Tibial artery (tissue), 4 donors: Measurements from ENCODE around the gene PHACTR1.
"Not testable (repeated sequence)": the region's sequence is repeated elsewhere in the genome, so short reads cannot be mapped to it uniquely, and the experiment has no call there.

Experiments used
- DNase-seq, 2 donors: peaks; one replicate each; pipeline ENCODE4 v3.0.0-alpha.2; 2019
- H3K27ac ChIP-seq, 2 donors: fragments of 200-600 bp; sonication (generic) in 1 of 2; 1 replicate in 1 of 2; 2 replicates in 1 of 2; pipeline ENCODE4 v1.5.1; 2018 to 2019; ENCODE audit warnings: mild to moderate bottlenecking in 1 of 2
- H3K27me3 ChIP-seq, 2 donors: fragments of 200-600 bp; sonication (generic) in 1 of 2; one replicate each; pipeline versions ENCODE4 v1.5.1 to v1.6.0; 2016 to 2019
- H3K36me3 ChIP-seq, 3 donors: fragments of 200-600 bp; sonication (generic) in 2 of 3; one replicate each; pipeline ENCODE4 v1.5.1; 2016 to 2019; ENCODE audit warnings: mild to moderate bottlenecking in 2 of 3
- H3K4me1 ChIP-seq, 4 donors: fragments of 200-600 bp; sonication (generic) in 2 of 4; 1 replicate in 3 of 4; 2 replicates in 1 of 4; pipeline ENCODE4 v1.5.1; 2016 to 2019
- H3K4me3 ChIP-seq, 2 donors: fragments of 200-600 bp; sonication (generic) in 1 of 2; 1 replicate in 1 of 2; 2 replicates in 1 of 2; pipeline ENCODE4 v1.5.1; 2018 to 2019; ENCODE audit warnings: mild to moderate bottlenecking in 2 of 2
- H3K9me3 ChIP-seq, 3 donors: fragments of 200-600 bp; sonication (generic) in 1 of 3; one replicate each; pipeline ENCODE4 v1.5.1; 2016 to 2019
- intact Hi-C: fragments of 100-400 bp; cut with DNase I; formaldehyde crosslinking; loops from one replicate; pipeline ENCODE4 v1.15.0; 2023; ENCODE audit warnings: low total_unique reads
- TF ChIP-seq, protein P1 (sequence below), 2 experiments: fragments of 200-600 bp in 1 of 2; fragments of 450-650 bp in 1 of 2; IDR thresholded peaks; one replicate each; pipeline ENCODE4 v1.5.1; 2017 to 2019; ENCODE audit warnings: antibody characterized with exemption in 2 of 2, mild to moderate bottlenecking in 1 of 2, moderate library complexity in 1 of 2

PHACTR1 gene

DNA sequence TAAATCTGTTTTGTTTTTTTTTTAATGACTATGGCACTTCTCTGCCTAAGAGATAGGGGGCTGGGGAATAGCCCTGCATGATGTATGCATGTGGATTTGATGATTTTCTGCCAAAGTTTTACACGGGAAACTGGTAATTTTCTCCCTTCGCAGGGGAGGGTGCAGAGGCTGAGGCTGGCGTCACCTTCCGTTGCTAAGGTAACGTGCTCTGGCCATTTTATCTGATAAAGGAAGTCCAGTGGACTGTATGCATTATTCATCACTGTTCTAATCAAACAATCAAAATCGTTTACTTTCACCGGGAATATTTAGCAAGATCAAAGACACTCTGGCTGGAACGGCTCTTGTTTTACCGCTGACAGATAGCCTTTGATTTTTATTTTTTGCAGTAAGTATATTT, 789 bp downstream of the PHACTR1 start:
- Histone ChIP-seq H3K4me3 (no peak overlapping the region), H3K4me1 (no peaks in the 10 kb centered on the region), H3K9me3 (no peaks in the 10 kb centered on the region), H3K36me3 (no peaks in the 10 kb centered on the region), H3K27me3 (peaks cover 0 to 16% of the 10 kb centered on the region in 2 donors), H3K27ac (no peak overlapping the region)
- DNase-seq, result no peak
- intact Hi-C loops, result no loop called here
- TF ChIP-seq, protein P1, sequence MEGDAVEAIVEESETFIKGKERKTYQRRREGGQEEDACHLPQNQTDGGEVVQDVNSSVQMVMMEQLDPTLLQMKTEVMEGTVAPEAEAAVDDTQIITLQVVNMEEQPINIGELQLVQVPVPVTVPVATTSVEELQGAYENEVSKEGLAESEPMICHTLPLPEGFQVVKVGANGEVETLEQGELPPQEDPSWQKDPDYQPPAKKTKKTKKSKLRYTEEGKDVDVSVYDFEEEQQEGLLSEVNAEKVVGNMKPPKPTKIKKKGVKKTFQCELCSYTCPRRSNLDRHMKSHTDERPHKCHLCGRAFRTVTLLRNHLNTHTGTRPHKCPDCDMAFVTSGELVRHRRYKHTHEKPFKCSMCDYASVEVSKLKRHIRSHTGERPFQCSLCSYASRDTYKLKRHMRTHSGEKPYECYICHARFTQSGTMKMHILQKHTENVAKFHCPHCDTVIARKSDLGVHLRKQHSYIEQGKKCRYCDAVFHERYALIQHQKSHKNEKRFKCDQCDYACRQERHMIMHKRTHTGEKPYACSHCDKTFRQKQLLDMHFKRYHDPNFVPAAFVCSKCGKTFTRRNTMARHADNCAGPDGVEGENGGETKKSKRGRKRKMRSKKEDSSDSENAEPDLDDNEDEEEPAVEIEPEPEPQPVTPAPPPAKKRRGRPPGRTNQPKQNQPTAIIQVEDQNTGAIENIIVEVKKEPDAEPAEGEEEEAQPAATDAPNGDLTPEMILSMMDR (IDR thresholded peaks at IDR 0.05), result no peak

- peaks cover 0 to 12% of the 10 kb centered on the region in 2 donors for H3K27me3 ChIP-seq
- no peak overlapping the region for H3K27ac ChIP-seq
- H3K4me1 ChIP-seq, result no peaks in the 10 kb centered on the region
- no peak overlapping the region for H3K4me3 ChIP-seq
- H3K36me3 ChIP-seq, result no peaks in the 10 kb centered on the region
- no peaks in the 10 kb centered on the region for H3K9me3 ChIP-seq
- no peak for DNase-seq
- TF ChIP-seq, protein P1 (IDR thresholded peaks at IDR 0.05), result no peak
- intact Hi-C loops, result no loop called here
Measured at GRCh38 chr6:12718015-12718414, 1.4 kb downstream of the PHACTR1 start.

DNA sequence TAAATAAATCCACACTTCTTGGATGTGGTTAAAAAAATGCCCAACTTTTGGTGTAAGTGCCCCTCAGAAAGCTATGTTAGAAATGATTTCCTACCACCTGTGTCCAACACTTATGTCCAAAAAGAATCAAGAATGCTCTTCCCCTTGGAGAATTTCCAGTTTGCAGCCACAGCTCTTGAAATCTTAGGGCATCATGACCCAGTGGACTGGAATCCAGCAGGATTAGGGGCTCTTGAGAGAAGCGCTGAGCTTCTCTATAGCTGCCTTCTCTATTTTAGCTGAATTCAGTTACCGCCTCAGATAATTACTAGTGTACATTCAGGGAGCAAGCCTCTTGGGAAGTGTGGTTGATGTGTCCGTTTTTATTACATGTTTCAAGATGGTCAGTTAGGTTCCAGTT, 2.5 kb downstream of the PHACTR1 start:
- no peak for DNase-seq
- Histone ChIP-seq H3K4me1 (no peaks in the 10 kb centered on the region), H3K27ac (no peak overlapping the region), H3K27me3 (peaks cover 0 to 12% of the 10 kb centered on the region in 2 donors), H3K4me3 (no peak overlapping the region), H3K9me3 (no peaks in the 10 kb centered on the region), H3K36me3 (no peaks in the 10 kb centered on the region)
- intact Hi-C loops, result no loop called here
- TF ChIP-seq, protein P1 (IDR thresholded peaks at IDR 0.05), result no peak

DNA sequence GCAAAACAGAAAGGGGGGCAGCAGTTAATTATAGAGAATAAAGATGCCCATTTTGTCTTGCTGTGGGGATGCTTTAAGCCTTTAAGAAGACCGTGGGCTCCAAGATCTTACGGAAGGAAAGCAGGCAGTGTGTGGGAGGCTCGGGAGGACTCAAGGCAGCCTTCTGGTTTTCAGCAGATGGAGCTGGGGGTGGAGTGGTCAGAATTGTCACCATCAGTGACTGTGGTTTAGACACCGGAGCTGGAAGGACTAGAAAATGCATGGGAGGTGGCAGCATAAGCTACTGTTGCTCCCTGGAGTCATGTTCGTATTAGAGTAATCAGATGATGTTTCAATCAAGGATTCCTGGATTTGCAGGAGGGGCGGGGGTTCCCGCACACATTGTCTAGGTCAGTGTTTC, 3.7 kb downstream of the PHACTR1 start:
- intact Hi-C loops, result no loop called here
- Histone ChIP-seq H3K27me3 (peaks cover 0 to 12% of the 10 kb centered on the region in 2 donors), H3K27ac (no peak overlapping the region), H3K4me3 (no peak overlapping the region), H3K9me3 (no peaks in the 10 kb centered on the region), H3K4me1 (no peaks in the 10 kb centered on the region), H3K36me3 (no peaks in the 10 kb centered on the region)
- TF ChIP-seq, protein P1 (IDR thresholded peaks at IDR 0.05), result no peak
- no peak for DNase-seq

DNA sequence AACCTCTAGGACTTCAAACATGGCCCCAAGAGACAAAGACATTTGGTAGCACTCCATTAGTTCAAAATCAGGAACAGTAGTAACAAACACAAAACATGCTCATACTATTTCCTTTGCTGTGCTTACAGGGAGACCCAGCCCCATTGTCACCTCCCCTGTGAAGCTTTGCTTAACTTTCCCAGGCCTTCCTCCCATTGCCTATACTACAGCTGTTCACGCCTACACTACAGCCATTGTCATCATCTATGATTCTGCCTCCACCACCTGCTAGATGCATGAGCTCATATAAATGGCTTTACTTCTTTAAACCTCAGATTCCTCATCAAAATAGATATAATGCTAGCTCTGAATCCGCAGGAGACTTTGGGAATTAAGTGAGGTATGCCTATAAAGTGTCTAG, 8.7 kb downstream of the PHACTR1 start:
- intact Hi-C loops, result no loop called here
- no peaks in the 10 kb centered on the region for H3K36me3 ChIP-seq
- H3K27ac ChIP-seq, result no peak overlapping the region
- H3K9me3 ChIP-seq, result no peaks in the 10 kb centered on the region
- no peak for DNase-seq
- TF ChIP-seq, protein P1 (IDR thresholded peaks at IDR 0.05), result no peak
- no peaks in the 10 kb centered on the region for H3K4me1 ChIP-seq
- H3K4me3 ChIP-seq, result no peak overlapping the region
- H3K27me3 ChIP-seq, result peaks cover 0 to 4% of the 10 kb centered on the region in 2 donors

GRCh38 chr6:12729467-12729866, 12.9 kb downstream of the PHACTR1 start:
- H3K27ac ChIP-seq, result no peak overlapping the region
- no peaks in the 10 kb centered on the region for H3K4me1 ChIP-seq
- intact Hi-C loops, result no loop called here
- TF ChIP-seq, protein P1 (IDR thresholded peaks at IDR 0.05), result no peak
- H3K4me3 ChIP-seq, result no peak overlapping the region
- DNase-seq, result no peak
- no peaks in the 10 kb centered on the region for H3K36me3 ChIP-seq
- H3K27me3 ChIP-seq, result peaks cover 0 to 4% of the 10 kb centered on the region in 2 donors
- no peaks in the 10 kb centered on the region for H3K9me3 ChIP-seq

GRCh38 chr6:12730809-12731208, 14.2 kb downstream of the PHACTR1 start:
- H3K27ac ChIP-seq, H3K36me3 ChIP-seq, H3K27me3 ChIP-seq, intact Hi-C loops, H3K4me1 ChIP-seq, H3K4me3 ChIP-seq, DNase-seq, H3K9me3 ChIP-seq: not testable (repeated sequence)
